Mesendoderm (in vitro differentiated cells): Measurements from ENCODE around the gene GPR173.

Experiments
- DNase-seq: peaks from one replicate; pipeline ENCODE4 v3.0.0; 2013
- H2AK5ac ChIP-seq: 2 replicates; pipeline ENCODE4 v1.6.1; 2013; ENCODE audit warnings: low read length, inconsistent platforms
- H2BK120ac ChIP-seq: 2 replicates; pipeline ENCODE4 v1.6.1; 2013; ENCODE audit warnings: low read depth, mild to moderate bottlenecking, low read length, moderate library complexity, mixed read lengths
- H2BK15ac ChIP-seq: replicated peaks from 2 replicates; pipeline ENCODE4 v1.6.1; 2013; ENCODE audit warnings: low read depth, mild to moderate bottlenecking, moderate library complexity
- H2BK5ac ChIP-seq: 2 replicates; pipeline ENCODE4 v1.6.1; 2013; ENCODE audit warnings: low read length, inconsistent platforms
- H3K18ac ChIP-seq: 2 replicates; pipeline ENCODE4 v1.6.1; 2013; ENCODE audit warnings: mild to moderate bottlenecking, low read length, mixed read lengths
- H3K23ac ChIP-seq: one replicate; pipeline ENCODE4 v1.6.1; 2013; ENCODE audit warnings: low read length
- H3K27ac ChIP-seq: 2 replicates; pipeline ENCODE4 v1.5.1; 2013; ENCODE audit warnings: low read depth, mild to moderate bottlenecking, inconsistent platforms, low read length, moderate library complexity
- H3K27me3 ChIP-seq: 2 replicates; pipeline ENCODE4 v1.6.1; 2013; ENCODE audit warnings: low read length, control low read depth, mild to moderate bottlenecking, inconsistent platforms; ENCODE audit not compliant: insufficient read depth, poor library complexity
- H3K36me3 ChIP-seq: 2 replicates; pipeline ENCODE4 v1.6.1; 2013; ENCODE audit warnings: low read length, inconsistent platforms; ENCODE audit not compliant: control insufficient read depth, insufficient read depth
- H3K4ac ChIP-seq: one replicate; pipeline ENCODE4 v1.6.1; 2013; ENCODE audit warnings: low read depth, mild to moderate bottlenecking, low read length, moderate library complexity
- H3K4me1 ChIP-seq: 2 replicates; pipeline ENCODE4 v1.6.1; 2013; ENCODE audit warnings: low read depth, low read length, inconsistent platforms; ENCODE audit not compliant: control insufficient read depth
- H3K4me2 ChIP-seq: 2 replicates; pipeline ENCODE4 v1.6.1; 2013; ENCODE audit warnings: low read length
- H3K4me3 ChIP-seq: 2 replicates; pipeline ENCODE4 v1.5.1; 2013; ENCODE audit warnings: mild to moderate bottlenecking, low read length
- H3K56ac ChIP-seq: one replicate; pipeline ENCODE4 v1.6.1; 2013; ENCODE audit warnings: low read length
- H3K79me1 ChIP-seq: 2 replicates; pipeline ENCODE4 v1.6.1; 2013; ENCODE audit warnings: low read length, inconsistent platforms
- H3K79me2 ChIP-seq: 2 replicates; pipeline ENCODE4 v1.6.1; 2013; ENCODE audit warnings: mild to moderate bottlenecking, low read length; ENCODE audit not compliant: control insufficient read depth, insufficient read depth
- H3K9ac ChIP-seq: 2 replicates; pipeline ENCODE4 v1.6.1; 2013; ENCODE audit warnings: low read length, inconsistent platforms
- H4K5ac ChIP-seq: one replicate; pipeline ENCODE4 v1.6.1; 2013; ENCODE audit warnings: low read length
- H4K8ac ChIP-seq: one replicate; pipeline ENCODE4 v1.6.1; 2013; ENCODE audit warnings: low read depth, mild to moderate bottlenecking, control low read depth, low read length, moderate library complexity
- WGBS: extraction: QIAGEN DNeasy Blood & Tissue Kit; methylation state at CpG from one replicate; pipeline ENCODE4 v1.1.7; 2013; ENCODE audit warnings: low lambda C conversion rate, missing lambda C conversion rate; ENCODE audit not compliant: insufficient coverage; ENCODE audit errors: extremely low coverage; 5-methylcytosine and 5-hydroxymethylcytosine counted together

The GPR173 gene

GRCh38 chrX:53049127-53049517, 533 bp downstream of the GPR173 start:
- Histone ChIP-seq H3K9ac (peak overlapping the region; percentile 32), H2AK5ac (no peak overlapping the region), H3K36me3 (no peaks in the 10 kb centered on the region), H3K27ac (no peak overlapping the region), H2BK120ac (no peak overlapping the region), H3K18ac (no peak overlapping the region), H3K4me2 (peak overlapping the region; percentile 29), H3K79me2 (peaks cover 2% of the 10 kb centered on the region), H3K23ac (no peak overlapping the region), H3K56ac (peak overlapping the region; percentile 34), H3K79me1 (no peaks in the 10 kb centered on the region), H3K27me3 (no peaks in the 10 kb centered on the region), H3K4me1 (no peaks in the 10 kb centered on the region), H3K4me3 (no peak overlapping the region), H2BK15ac (no peak overlapping the region), H2BK5ac (no peak overlapping the region), H4K8ac (no peak overlapping the region), H4K5ac (no peak overlapping the region), H3K4ac (no peak overlapping the region)
- no CpG with 5 or more reads among the region's 8 CpGs for WGBS
- DNase-seq = no peak

- H3K36me3 ChIP-seq = no peaks in the 10 kb centered on the region
- no peak overlapping the region for H4K8ac ChIP-seq
- no peak overlapping the region for H2AK5ac ChIP-seq
- no peak overlapping the region for H3K18ac ChIP-seq
- H3K79me2 ChIP-seq = peaks cover 2% of the 10 kb centered on the region
- H3K9ac ChIP-seq = no peak overlapping the region
- no peaks in the 10 kb centered on the region for H3K4me1 ChIP-seq
- no peak overlapping the region for H2BK15ac ChIP-seq
- no peaks in the 10 kb centered on the region for H3K79me1 ChIP-seq
- H3K23ac ChIP-seq = no peak overlapping the region
- no peak overlapping the region for H3K4me2 ChIP-seq
- no peak overlapping the region for H3K56ac ChIP-seq
- no peak overlapping the region for H3K4ac ChIP-seq
- no peak overlapping the region for H3K27ac ChIP-seq
- no peak overlapping the region for H4K5ac ChIP-seq
- no CpG with 5 or more reads among the region's 6 CpGs for WGBS
- H2BK120ac ChIP-seq = no peak overlapping the region
- H2BK5ac ChIP-seq = no peak overlapping the region
- DNase-seq = no peak
- no peak overlapping the region for H3K4me3 ChIP-seq
- no peaks in the 10 kb centered on the region for H3K27me3 ChIP-seq
These were observed 2.3 kb downstream of the GPR173 start for GRCh38 chrX:53050841-53051240.

GRCh38 chrX:53055244-53055849, 6.8 kb downstream of the GPR173 start:
- Histone ChIP-seq H3K56ac (no peak overlapping the region), H2BK120ac (no peak overlapping the region), H3K4me1 (no peaks in the 10 kb centered on the region), H3K18ac (no peak overlapping the region), H3K23ac (no peak overlapping the region), H2BK5ac (no peak overlapping the region), H3K79me1 (no peaks in the 10 kb centered on the region), H3K79me2 (peaks cover 2% of the 10 kb centered on the region), H4K8ac (no peak overlapping the region), H2AK5ac (no peak overlapping the region), H3K4me2 (no peak overlapping the region), H3K4ac (no peak overlapping the region), H3K27ac (no peak overlapping the region), H2BK15ac (no peak overlapping the region), H4K5ac (no peak overlapping the region), H3K9ac (no peak overlapping the region), H3K4me3 (no peak overlapping the region), H3K36me3 (no peaks in the 10 kb centered on the region), H3K27me3 (no peaks in the 10 kb centered on the region)
- 100% methylated on average over 1 of the region's 6 CpGs for WGBS
- no peak for DNase-seq

- H2BK15ac ChIP-seq = no peak overlapping the region
- no peak overlapping the region for H3K4me3 ChIP-seq
- H3K27ac ChIP-seq = no peak overlapping the region
- DNase-seq = no peak
- no peak overlapping the region for H2BK5ac ChIP-seq
- no peaks in the 10 kb centered on the region for H3K79me1 ChIP-seq
- no peak overlapping the region for H2AK5ac ChIP-seq
- H4K5ac ChIP-seq = no peak overlapping the region
- H3K23ac ChIP-seq = no peak overlapping the region
- H3K9ac ChIP-seq = no peak overlapping the region
- H3K18ac ChIP-seq = no peak overlapping the region
- H2BK120ac ChIP-seq = no peak overlapping the region
- H3K36me3 ChIP-seq = no peaks in the 10 kb centered on the region
- no CpG with 5 or more reads among the region's 5 CpGs for whole genome bisulfite sequencing
- no peak overlapping the region for H3K4me2 ChIP-seq
- no peak overlapping the region for H3K4ac ChIP-seq
- no peaks in the 10 kb centered on the region for H3K4me1 ChIP-seq
- H3K27me3 ChIP-seq = no peaks in the 10 kb centered on the region
- H3K79me2 ChIP-seq = no peaks in the 10 kb centered on the region
- H4K8ac ChIP-seq = no peak overlapping the region
- no peak overlapping the region for H3K56ac ChIP-seq
These were observed 7.7 kb downstream of the GPR173 start for GRCh38 chrX:53056292-53056691.

- Histone ChIP-seq H2BK15ac (no peak overlapping the region), H4K8ac (no peak overlapping the region), H3K18ac (no peak overlapping the region), H2AK5ac (no peak overlapping the region), H3K79me2 (no peaks in the 10 kb centered on the region), H2BK120ac (no peak overlapping the region), H3K56ac (no peak overlapping the region), H3K4me1 (no peaks in the 10 kb centered on the region), H3K79me1 (no peaks in the 10 kb centered on the region), H3K27me3 (no peaks in the 10 kb centered on the region), H4K5ac (no peak overlapping the region), H3K36me3 (no peaks in the 10 kb centered on the region), H3K27ac (no peak overlapping the region), H3K4me3 (no peak overlapping the region), H3K23ac (no peak overlapping the region), H3K9ac (no peak overlapping the region), H3K4me2 (no peak overlapping the region), H3K4ac (no peak overlapping the region), H2BK5ac (no peak overlapping the region)
- DNase-seq = no peak
- WGBS = no CpG with 5 or more reads among the region's 1 CpG
These were observed 16.5 kb downstream of the GPR173 start for GRCh38 chrX:53065104-53065503.

GRCh38 chrX:53071064-53071463, 22.5 kb downstream of the GPR173 start:
- no peak overlapping the region for H3K4me3 ChIP-seq
- H3K79me1 ChIP-seq = no peaks in the 10 kb centered on the region
- no peak overlapping the region for H2AK5ac ChIP-seq
- no peaks in the 10 kb centered on the region for H3K36me3 ChIP-seq
- no peak overlapping the region for H3K9ac ChIP-seq
- no peak overlapping the region for H3K18ac ChIP-seq
- H3K23ac ChIP-seq = no peak overlapping the region
- H3K27me3 ChIP-seq = no peaks in the 10 kb centered on the region
- H4K8ac ChIP-seq = no peak overlapping the region
- no peak overlapping the region for H3K56ac ChIP-seq
- no peak overlapping the region for H3K4me2 ChIP-seq
- H2BK15ac ChIP-seq = no peak overlapping the region
- no peak overlapping the region for H4K5ac ChIP-seq
- no peaks in the 10 kb centered on the region for H3K4me1 ChIP-seq
- H3K27ac ChIP-seq = no peak overlapping the region
- no peak for DNase-seq
- no peak overlapping the region for H2BK120ac ChIP-seq
- H3K4ac ChIP-seq = no peak overlapping the region
- no CpG with 5 or more reads among the region's 10 CpGs for WGBS
- no peaks in the 10 kb centered on the region for H3K79me2 ChIP-seq
- no peak overlapping the region for H2BK5ac ChIP-seq
